HG03135 (cell line): Measurements from ENCODE around the gene CERS1.
"Not testable (repeated sequence)": the region's sequence is repeated elsewhere in the genome, so short reads cannot be mapped to it uniquely, and the experiment has no call there.

ENCODE experiments used
- ATAC-seq: cut with Tn5 transposase; IDR thresholded peaks from one replicate; pipeline ENCODE4 v1.9.1; 2021; ENCODE audit warnings: mild to moderate bottlenecking, moderate library complexity; ENCODE audit not compliant: unreplicated experiment

The CERS1 gene

DNA sequence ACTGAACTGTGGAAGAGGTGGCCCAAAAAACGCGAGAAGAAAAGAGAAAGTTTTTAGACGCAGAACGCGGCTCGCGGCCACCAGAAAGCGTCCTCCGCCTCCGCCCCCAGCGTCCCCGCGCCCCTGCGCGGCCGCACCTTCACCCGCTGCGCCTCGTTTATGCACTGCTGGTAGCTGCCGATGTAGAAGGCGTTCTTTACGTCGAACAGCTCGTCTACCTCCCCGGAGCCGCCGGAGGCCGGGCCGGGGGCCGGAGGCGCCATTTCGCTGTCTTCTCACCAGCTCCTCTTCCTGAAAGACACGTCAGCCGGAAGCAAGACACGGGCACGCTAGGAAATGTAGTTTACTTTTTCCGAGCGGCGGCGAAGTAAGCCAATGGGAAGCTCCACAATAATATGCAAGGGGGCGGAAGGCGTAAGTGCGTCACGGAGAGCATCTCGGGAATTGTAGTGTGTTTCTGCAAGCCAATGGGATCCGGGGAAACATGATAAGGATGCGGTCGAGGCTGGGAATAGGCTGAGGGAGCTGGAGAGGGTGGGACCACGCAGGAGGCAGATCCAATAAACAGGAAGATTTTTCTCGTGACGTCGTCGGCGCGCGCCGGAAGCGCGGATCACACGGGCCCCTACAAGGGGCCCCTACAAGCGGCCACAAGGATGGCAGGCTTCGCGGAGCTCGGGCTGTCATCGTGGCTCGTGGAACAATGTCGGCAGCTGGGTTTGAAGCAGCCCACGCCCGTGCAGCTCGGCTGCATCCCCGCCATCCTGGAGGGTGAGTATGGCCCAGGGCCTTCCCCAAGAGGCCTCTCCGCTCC is 23.3 kb upstream of the CERS1 start, which contains the start of the genes COPE and DDX49:
Gene COPE (minus strand): TSS at position 302 of the 814 bp plus-strand sequence. CDS start 39 bp downstream, at position 263.
Gene DDX49 (plus strand): TSS at position 630 of the 814 bp plus-strand sequence. CDS start 27 bp downstream, at position 657.
- peak; percentile 89 for ATAC-seq

DNA sequence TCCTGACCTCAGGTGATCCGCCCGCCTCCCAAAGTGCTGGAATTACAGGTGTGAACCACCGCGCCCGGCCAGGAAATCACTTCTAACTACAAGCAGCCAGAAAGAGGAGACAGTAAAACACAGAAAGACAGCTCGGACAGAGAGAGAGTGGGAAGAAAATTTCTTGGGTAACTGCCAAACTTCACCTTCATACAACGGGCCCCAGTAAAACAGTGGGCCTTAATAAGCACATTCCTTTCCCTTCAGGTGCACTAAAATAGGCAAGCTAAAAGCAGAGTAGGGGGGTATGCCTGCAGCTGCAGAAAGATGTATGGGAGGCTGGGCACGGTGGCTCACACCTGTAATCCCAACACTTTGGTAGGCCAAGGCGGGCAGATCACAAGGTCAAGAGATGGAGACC is 21.6 kb upstream of the CERS1 start:
- not testable (repeated sequence) for ATAC-seq

- ATAC-seq, result no peak
Measured at GRCh38 chr19:18915639-18916038, 19.7 kb upstream of the CERS1 start.

GRCh38 chr19:18913466-18913865 is 17.5 kb upstream of the CERS1 start:
- no peak for ATAC-seq

- ATAC-seq, result no peak
Measured at GRCh38 chr19:18912933-18913332, 17.0 kb upstream of the CERS1 start.

GRCh38 chr19:18910801-18911436 is 15.0 kb upstream of the CERS1 start:
- no peak for ATAC-seq

- no peak for ATAC-seq
Measured at GRCh38 chr19:18910010-18910409, 14.1 kb upstream of the CERS1 start.

- ATAC-seq, result no peak
Measured at GRCh38 chr19:18908917-18909619, 13.1 kb upstream of the CERS1 start.

DNA sequence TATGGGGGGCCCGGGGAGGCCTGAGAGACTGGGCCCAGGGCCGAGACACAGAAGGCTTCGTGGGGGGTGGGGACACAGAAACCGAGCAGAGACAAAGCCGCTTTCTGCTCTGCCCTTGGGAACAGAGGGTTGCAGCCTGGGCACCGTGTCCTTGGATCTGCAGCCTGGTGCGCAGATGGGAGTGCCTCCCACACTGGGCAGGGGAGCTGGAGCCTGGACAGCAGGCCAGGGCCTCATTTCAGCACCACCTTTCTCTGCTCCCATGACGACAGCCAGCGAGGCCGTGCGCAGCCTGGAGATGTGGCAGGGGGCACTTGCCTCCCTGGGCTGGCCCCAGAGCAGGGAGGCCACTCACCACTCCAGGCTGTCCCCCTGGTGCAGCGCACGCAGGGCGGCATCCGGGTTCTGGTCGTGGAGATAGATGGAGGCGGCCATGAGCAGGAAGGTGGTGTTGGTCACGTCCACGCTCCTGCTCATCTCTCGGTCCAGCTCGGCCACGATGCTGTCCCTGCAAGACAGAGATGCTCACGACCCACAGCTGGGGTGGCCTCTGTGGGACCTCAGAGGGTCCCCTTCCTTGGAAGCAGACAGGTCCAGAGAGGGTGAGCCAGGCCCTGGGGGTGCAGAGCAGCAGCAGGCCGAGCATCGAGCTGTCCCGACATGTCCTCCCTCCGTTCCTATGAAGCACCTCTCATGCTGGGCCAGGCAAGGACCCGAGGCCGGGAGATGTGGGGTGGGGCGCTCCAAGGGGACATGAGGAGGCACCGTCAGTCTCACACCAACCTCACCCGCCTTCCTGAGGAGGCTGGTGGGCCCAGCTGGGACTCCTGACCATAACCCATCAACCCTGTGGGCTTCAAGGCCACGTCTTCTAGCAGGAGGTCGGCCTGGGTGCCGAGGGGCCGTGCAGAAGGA is 10.9 kb upstream of the CERS1 start:
- ATAC-seq, result no peak

GRCh38 chr19:18905513-18906236 is 9.7 kb upstream of the CERS1 start:
- ATAC-seq, result no peak

GRCh38 chr19:18905058-18905456 is 9.1 kb upstream of the CERS1 start:
- no peak for ATAC-seq

- ATAC-seq, result no peak
Measured at GRCh38 chr19:18904334-18905057, 8.5 kb upstream of the CERS1 start.

DNA sequence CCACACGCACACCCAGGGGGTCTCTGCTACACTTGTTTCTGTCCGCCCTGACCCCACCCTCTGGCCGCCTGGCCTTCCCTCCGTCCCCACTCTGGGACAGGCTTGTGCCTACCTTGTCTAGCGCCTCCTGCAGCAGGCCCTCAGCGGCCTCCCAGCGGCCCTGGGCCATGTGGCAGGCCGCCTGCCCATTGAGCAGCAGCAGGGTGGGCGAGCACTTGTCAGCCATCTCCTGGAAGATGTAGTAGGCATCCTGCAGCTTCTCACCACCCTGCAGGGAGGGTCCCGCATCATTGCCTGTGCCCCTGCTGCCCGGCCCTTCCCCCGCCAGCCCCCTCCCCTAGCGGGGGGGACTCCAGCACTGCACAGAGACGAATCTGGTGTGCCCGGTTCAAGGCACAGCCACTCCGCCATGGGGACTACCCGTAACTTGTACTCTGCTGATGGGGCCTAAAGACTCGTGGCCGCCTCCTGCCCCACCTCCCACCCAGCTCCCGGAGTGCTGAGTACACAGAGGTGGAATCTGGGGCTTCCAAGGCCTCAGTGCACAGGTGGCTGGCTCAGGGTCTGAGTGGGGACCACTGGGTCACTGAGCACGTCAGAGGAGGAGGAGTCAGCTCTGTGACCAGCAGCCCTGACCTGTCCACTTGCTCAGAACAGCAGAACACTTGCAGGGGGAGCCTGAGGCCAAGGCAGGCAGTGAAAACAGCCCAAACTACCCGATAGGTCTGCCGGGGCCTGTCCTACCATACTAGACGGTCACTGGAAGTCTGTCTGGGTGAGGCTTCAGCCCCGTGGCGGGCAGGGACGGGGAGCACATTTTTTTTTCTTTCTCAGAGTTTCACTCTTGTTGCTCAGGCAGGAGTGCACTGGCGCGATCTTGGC is 7.4 kb upstream of the CERS1 start:
- ATAC-seq, result no peak

DNA sequence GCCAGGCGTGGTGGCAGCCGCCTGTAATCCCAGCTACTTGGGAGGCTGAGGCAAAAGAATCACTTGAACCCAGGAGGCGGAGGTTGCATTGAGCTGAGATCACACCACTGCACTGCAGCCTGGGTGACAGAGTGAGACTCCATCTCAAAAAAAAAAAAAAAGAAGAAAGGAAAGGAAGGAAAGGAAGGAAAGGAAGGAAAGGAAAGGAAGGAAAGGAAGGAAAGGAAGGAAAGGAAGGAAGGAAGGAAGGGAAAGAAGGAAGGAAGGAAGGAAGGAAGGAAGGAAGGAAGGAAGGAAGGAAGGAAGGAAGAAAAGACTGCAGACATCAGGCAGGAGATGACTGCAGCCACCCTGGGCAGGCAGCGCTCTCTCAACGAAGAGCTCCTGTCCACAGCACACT is 6.6 kb upstream of the CERS1 start:
- not testable (repeated sequence) for ATAC-seq

- no peak for ATAC-seq
Measured at GRCh38 chr19:18901491-18901890, 5.5 kb upstream of the CERS1 start.

GRCh38 chr19:18900700-18901481 is 4.9 kb upstream of the CERS1 start:
- no peak for ATAC-seq
